Endothelial cell (in vitro differentiated cells): ENCODE measurements around the gene SRSF10. TPM values are rescaled to one million over a fixed set of nuclear protein-coding genes. Genes with fewer than 3 reads are reported as not detected.
"Not testable (repeated sequence)": the region's sequence is repeated elsewhere in the genome, so short reads cannot be mapped to it uniquely, and the experiment has no call there.

ENCODE experiments used
- DNase-seq: peaks from one replicate; pipeline ENCODE4 v3.0.0; 2021; ENCODE audit warnings: low spot score
- H3K27ac Mint-ChIP-seq: one replicate; pipeline ENCODE4 v1.8.0; 2021; ENCODE audit warnings: mixed read lengths, inconsistent platforms; ENCODE audit not compliant: unreplicated experiment
- H3K27me3 Mint-ChIP-seq: one replicate; pipeline ENCODE4 v1.8.0; 2021; ENCODE audit warnings: mild to moderate bottlenecking, moderate library complexity, mixed read lengths, inconsistent platforms; ENCODE audit not compliant: unreplicated experiment
- H3K36me3 Mint-ChIP-seq: one replicate; pipeline ENCODE4 v1.8.0; 2021; ENCODE audit warnings: mild to moderate bottlenecking, low read depth, mixed read lengths, inconsistent platforms; ENCODE audit not compliant: unreplicated experiment
- H3K4me1 Mint-ChIP-seq: one replicate; pipeline ENCODE4 v1.8.0; 2021; ENCODE audit warnings: mild to moderate bottlenecking, mixed read lengths, inconsistent platforms; ENCODE audit not compliant: unreplicated experiment
- H3K4me3 Mint-ChIP-seq: one replicate; pipeline ENCODE4 v1.8.0; 2021; ENCODE audit warnings: mild to moderate bottlenecking, mixed read lengths, inconsistent platforms; ENCODE audit not compliant: unreplicated experiment
- H3K9me3 Mint-ChIP-seq: one replicate; pipeline ENCODE4 v1.8.0; 2021; ENCODE audit warnings: mixed read lengths, inconsistent platforms; ENCODE audit not compliant: unreplicated experiment
- CTCF ChIP-seq: fragments of 200-600 bp; sonication (generic); IDR thresholded peaks from one replicate; pipeline ENCODE4 v1.5.0; 2021; ENCODE audit warnings: antibody characterized with exemption; ENCODE audit not compliant: unreplicated experiment
- total RNA-seq: library from RNA; stranded (reverse); fragmentation: NEBNext Ultra II Directional; extraction: Animal tissue kit (Norgen Biotek cat#: 25700); gene quantifications from one replicate; pipeline ENCODE4 v1.2.1, GENCODE V29; 2021; ENCODE audit not compliant: unreplicated experiment

SRSF10 gene
- total RNA-seq, 1 donor from 2014 or later, result 101 TPM

GRCh38 chr1:24020470-24020869 is 40.3 kb upstream of the SRSF10 start:
- no peak for DNase-seq
- Mint-ChIP-seq H3K36me3 (no peaks in the 10 kb centered on the region), H3K27ac (no peak overlapping the region), H3K9me3 (no peaks in the 10 kb centered on the region), H3K4me1 (peaks cover 14% of the 10 kb centered on the region), H3K4me3 (no peak overlapping the region), H3K27me3 (no peaks in the 10 kb centered on the region)
- no peak for TF ChIP-seq CTCF

GRCh38 chr1:24020025-24020424 is 39.9 kb upstream of the SRSF10 start:
- TF ChIP-seq CTCF, result no peak
- Mint-ChIP-seq H3K27me3 (no peaks in the 10 kb centered on the region), H3K4me3 (no peak overlapping the region), H3K27ac (no peak overlapping the region), H3K36me3 (no peaks in the 10 kb centered on the region), H3K4me1 (peaks cover 11% of the 10 kb centered on the region), H3K9me3 (no peaks in the 10 kb centered on the region)
- no peak for DNase-seq

GRCh38 chr1:24018611-24019580 is 38.8 kb upstream of the SRSF10 start:
- DNase-seq, result peak; percentile 70
- H3K36me3 Mint-ChIP-seq, result no peaks in the 10 kb centered on the region
- H3K27ac Mint-ChIP-seq, result peak overlapping the region; percentile 89
- no peaks in the 10 kb centered on the region for H3K9me3 Mint-ChIP-seq
- H3K27me3 Mint-ChIP-seq, result no peaks in the 10 kb centered on the region
- no peak for TF ChIP-seq CTCF
- H3K4me1 Mint-ChIP-seq, result peaks cover 11% of the 10 kb centered on the region
- H3K4me3 Mint-ChIP-seq, result no peak overlapping the region

- DNase-seq, result no peak
- Mint-ChIP-seq H3K4me1 (peaks cover 7% of the 10 kb centered on the region), H3K4me3 (no peak overlapping the region), H3K27ac (no peak overlapping the region), H3K9me3 (no peaks in the 10 kb centered on the region), H3K27me3 (peaks cover 2% of the 10 kb centered on the region), H3K36me3 (no peaks in the 10 kb centered on the region)
- TF ChIP-seq CTCF, result no peak
Observed at GRCh38 chr1:24015221-24016210, 35.4 kb upstream of the SRSF10 start.

- not testable (repeated sequence) for DNase-seq, H3K4me3 Mint-ChIP-seq, H3K9me3 Mint-ChIP-seq, H3K27me3 Mint-ChIP-seq, H3K4me1 Mint-ChIP-seq, H3K27ac Mint-ChIP-seq, H3K36me3 Mint-ChIP-seq
Observed at GRCh38 chr1:24012878-24013277, 32.8 kb upstream of the SRSF10 start.
